DND-41 (cell line): ENCODE results near the gene EHBP1.

Source experiments
- ATAC-seq: fragments of 200-7000 bp; cut with Tn5 transposase; 3 replicates; pipeline ENCODE4 v1.9.1; 2021; ENCODE audit warnings: low read depth; ENCODE audit not compliant: insufficient read depth
- DNase-seq: peaks from one replicate; pipeline ENCODE4 v3.0.0-alpha.2; 2020
- H2AFZ ChIP-seq: 2 replicates; pipeline ENCODE4 v1.6.0; 2012; ENCODE audit warnings: low read depth, low read length
- H3K27ac ChIP-seq: 2 replicates; pipeline ENCODE4 v1.5.1; 2012; ENCODE audit warnings: low read length, inconsistent platforms
- H3K27me3 ChIP-seq: fragments of 200-600 bp; sonication (generic); 2 replicates; pipeline ENCODE4 v1.6.0; 2012; ENCODE audit warnings: low read length, mild to moderate bottlenecking, inconsistent platforms; ENCODE audit not compliant: insufficient read depth, poor library complexity
- H3K36me3 ChIP-seq: 2 replicates; pipeline ENCODE4 v1.5.1; 2012; ENCODE audit warnings: low read length, inconsistent platforms; ENCODE audit not compliant: insufficient read depth
- H3K4me1 ChIP-seq: 2 replicates; pipeline ENCODE4 v1.5.1; 2012; ENCODE audit warnings: mild to moderate bottlenecking, low read length; ENCODE audit not compliant: insufficient read depth
- H3K4me2 ChIP-seq: 2 replicates; pipeline ENCODE4 v1.6.0; 2012; ENCODE audit warnings: mild to moderate bottlenecking, moderate library complexity, low read length, inconsistent platforms; ENCODE audit not compliant: insufficient read depth
- H3K4me3 ChIP-seq, 2 experiments: fragments of 200-600 bp in 1 of 2; shearing (Covaris generic) in 1 of 2; 2 replicates each; pipeline ENCODE4 v1.5.1; 2012 to 2016; ENCODE audit warnings: inconsistent platforms in 2 of 2, low read length in 2 of 2, mild to moderate bottlenecking in 2 of 2, low read depth in 1 of 2, moderate library complexity in 1 of 2
- H3K79me2 ChIP-seq: 2 replicates; pipeline ENCODE4 v1.6.0; 2012; ENCODE audit warnings: low read length, inconsistent platforms; ENCODE audit not compliant: insufficient read depth
- H3K9ac ChIP-seq: 2 replicates; pipeline ENCODE4 v1.6.0; 2012; ENCODE audit warnings: low read depth, mild to moderate bottlenecking, inconsistent platforms, low read length, moderate library complexity
- H3K9me3 ChIP-seq: 2 replicates; pipeline ENCODE4 v1.5.1; 2012; ENCODE audit warnings: low read length, moderate library complexity, mild to moderate bottlenecking, inconsistent platforms; ENCODE audit not compliant: insufficient read depth, severe bottlenecking
- H4K20me1 ChIP-seq: 2 replicates; pipeline ENCODE4 v1.6.0; 2012; ENCODE audit warnings: low read length; ENCODE audit not compliant: insufficient read depth
- CTCF ChIP-seq: IDR thresholded peaks from 2 replicates; pipeline ENCODE4 v1.5.1; 2012; ENCODE audit warnings: borderline replicate concordance, low read length, moderate library complexity, mild to moderate bottlenecking; ENCODE audit not compliant: poor library complexity, severe bottlenecking; ENCODE audit errors: extremely low read depth
- EZH2 ChIP-seq: IDR thresholded peaks from 3 replicates; pipeline ENCODE4 v1.6.1; 2012; ENCODE audit warnings: borderline replicate concordance, low read depth, mild to moderate bottlenecking, moderate library complexity, low read length, inconsistent platforms; ENCODE audit not compliant: severe bottlenecking

The EHBP1 gene

GRCh38 chr2:62956651-62957050 lies 251.1 kb downstream of the EHBP1 start:
- no peak for TF ChIP-seq EZH2
- TF ChIP-seq CTCF = no peak

GRCh38 chr2:62958206-62958605 lies 252.7 kb downstream of the EHBP1 start:
- H3K4me1 ChIP-seq = no peaks in the 10 kb centered on the region
- H3K4me2 ChIP-seq = no peak overlapping the region
- H3K27ac ChIP-seq = no peak overlapping the region
- H3K9me3 ChIP-seq = no peaks in the 10 kb centered on the region
- H3K27me3 ChIP-seq = no peaks in the 10 kb centered on the region
- no peaks in the 10 kb centered on the region for H3K79me2 ChIP-seq
- no peak for ATAC-seq
- peaks cover 29% of the 10 kb centered on the region; the same call in 1 of the 2 replicates for H3K36me3 ChIP-seq
- H2AFZ ChIP-seq = no peak overlapping the region
- no peaks in the 10 kb centered on the region for H4K20me1 ChIP-seq
- TF ChIP-seq EZH2 (no peak), CTCF (no peak)
- H3K4me3 ChIP-seq = no peak overlapping the region
- H3K9ac ChIP-seq = no peak overlapping the region
- no peak for DNase-seq

More at GRCh38 chr2:62956651-62957050, 251.1 kb downstream of the EHBP1 start:
- Histone ChIP-seq H3K27ac (no peak overlapping the region), H3K36me3 (peaks cover 29% of the 10 kb centered on the region; the same call in 1 of the 2 replicates), H3K79me2 (no peaks in the 10 kb centered on the region), H3K4me2 (no peak overlapping the region), H3K4me1 (no peaks in the 10 kb centered on the region), H3K4me3 (no peak overlapping the region), H3K27me3 (no peaks in the 10 kb centered on the region), H3K9me3 (no peaks in the 10 kb centered on the region), H3K9ac (no peak overlapping the region), H2AFZ (no peak overlapping the region), H4K20me1 (no peaks in the 10 kb centered on the region)
- ATAC-seq (no peak), DNase-seq (no peak)

DNA sequence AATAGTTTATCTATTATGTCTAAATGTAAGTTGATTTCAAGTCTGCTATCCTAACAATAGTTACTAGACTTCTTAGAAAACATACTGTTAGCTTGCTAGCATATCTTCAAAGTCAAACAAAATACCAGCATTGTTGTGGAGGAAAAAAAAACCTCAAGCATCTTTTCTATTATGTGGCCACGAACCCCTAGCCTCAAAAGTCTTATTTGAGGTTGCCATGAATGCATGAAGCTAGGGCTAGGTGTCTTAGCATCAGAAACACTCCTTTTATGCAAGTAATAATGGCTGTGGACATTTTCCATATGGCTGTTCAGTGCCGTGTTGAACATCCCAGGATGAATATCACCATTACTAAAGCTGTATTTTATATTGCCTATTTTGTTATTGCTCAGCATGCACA lies 258.5 kb downstream of the EHBP1 start:
- Histone ChIP-seq H3K79me2 (no peaks in the 10 kb centered on the region), H3K27ac (no peak overlapping the region), H3K9ac (no peak overlapping the region), H3K36me3 (peaks cover 4% of the 10 kb centered on the region; the same call in 1 of the 2 replicates), H4K20me1 (no peaks in the 10 kb centered on the region), H3K4me1 (no peaks in the 10 kb centered on the region), H3K9me3 (no peaks in the 10 kb centered on the region), H2AFZ (no peak overlapping the region), H3K4me3 (no peak overlapping the region), H3K4me2 (no peak overlapping the region), H3K27me3 (no peaks in the 10 kb centered on the region)
- TF ChIP-seq EZH2 = no peak
- TF ChIP-seq CTCF = no peak
- ATAC-seq = peak; percentile 50; the same call in 2 of the 3 replicates
- DNase-seq = no peak

- H3K27ac ChIP-seq = no peak overlapping the region
- H3K27me3 ChIP-seq = no peaks in the 10 kb centered on the region
- no peaks in the 10 kb centered on the region for H4K20me1 ChIP-seq
- no peak overlapping the region for H2AFZ ChIP-seq
- H3K79me2 ChIP-seq = no peaks in the 10 kb centered on the region
- H3K9me3 ChIP-seq = no peaks in the 10 kb centered on the region
- H3K9ac ChIP-seq = no peak overlapping the region
- no peaks in the 10 kb centered on the region for H3K4me1 ChIP-seq
- TF ChIP-seq CTCF (no peak), EZH2 (no peak)
- H3K36me3 ChIP-seq = no peaks in the 10 kb centered on the region; the same call in 1 of the 2 replicates
- ATAC-seq (no peak), DNase-seq (no peak)
- H3K4me3 ChIP-seq = no peak overlapping the region
- no peak overlapping the region for H3K4me2 ChIP-seq
Observed at GRCh38 chr2:62964671-62965070, 259.2 kb downstream of the EHBP1 start.
